ENCODE data around the gene MYOZ2.

GRCh38 chr4:119124352-119124751, 11.3 kb upstream of the MYOZ2 start:
- TF ChIP-seq POLR2A (IDR thresholded peaks at IDR 0.05; ENCODE audit: low read depth, low read length), result no peak
- TF ChIP-seq POLR2AphosphoS5 (IDR thresholded peaks at IDR 0.05; ENCODE audit: low read depth, low read length), result no peak
- TF ChIP-seq TAF1 (IDR thresholded peaks at IDR 0.05; ENCODE audit: borderline replicate concordance, low read depth, low read length), result no peak

Data from GM12892 (cell line).